HL-60 (cell line): ENCODE results near the gene HNRNPA3.

Experiments used
- POLR2AphosphoS5 ChIP-seq: IDR thresholded peaks from 2 replicates; pipeline ENCODE4 v1.6.1; 2012; ENCODE audit warnings: low read depth
- SPI1 ChIP-seq: IDR thresholded peaks from 2 replicates; pipeline ENCODE4 v1.6.1; 2012; ENCODE audit warnings: low read depth, mild to moderate bottlenecking, borderline replicate concordance
- TF ChIP-seq, protein P1 (sequence below): IDR thresholded peaks from one replicate; pipeline ENCODE4 v1.5.1; 2011; ENCODE audit warnings: low read length, control low read depth, inconsistent platforms; ENCODE audit not compliant: insufficient read depth

- TF ChIP-seq, protein P1, sequence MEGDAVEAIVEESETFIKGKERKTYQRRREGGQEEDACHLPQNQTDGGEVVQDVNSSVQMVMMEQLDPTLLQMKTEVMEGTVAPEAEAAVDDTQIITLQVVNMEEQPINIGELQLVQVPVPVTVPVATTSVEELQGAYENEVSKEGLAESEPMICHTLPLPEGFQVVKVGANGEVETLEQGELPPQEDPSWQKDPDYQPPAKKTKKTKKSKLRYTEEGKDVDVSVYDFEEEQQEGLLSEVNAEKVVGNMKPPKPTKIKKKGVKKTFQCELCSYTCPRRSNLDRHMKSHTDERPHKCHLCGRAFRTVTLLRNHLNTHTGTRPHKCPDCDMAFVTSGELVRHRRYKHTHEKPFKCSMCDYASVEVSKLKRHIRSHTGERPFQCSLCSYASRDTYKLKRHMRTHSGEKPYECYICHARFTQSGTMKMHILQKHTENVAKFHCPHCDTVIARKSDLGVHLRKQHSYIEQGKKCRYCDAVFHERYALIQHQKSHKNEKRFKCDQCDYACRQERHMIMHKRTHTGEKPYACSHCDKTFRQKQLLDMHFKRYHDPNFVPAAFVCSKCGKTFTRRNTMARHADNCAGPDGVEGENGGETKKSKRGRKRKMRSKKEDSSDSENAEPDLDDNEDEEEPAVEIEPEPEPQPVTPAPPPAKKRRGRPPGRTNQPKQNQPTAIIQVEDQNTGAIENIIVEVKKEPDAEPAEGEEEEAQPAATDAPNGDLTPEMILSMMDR, result no peak
- TF ChIP-seq SPI1 (no peak), POLR2AphosphoS5 (no peak)
These were observed 32.2 kb upstream of the HNRNPA3 start for GRCh38 chr2:177180269-177181000.
